HepG2 (cell line): ENCODE data around the gene TXNRD1. TPM values are rescaled to one million over a fixed set of nuclear protein-coding genes. Genes with fewer than 3 reads are reported as not detected.

ENCODE experiments used
- ATAC-seq: fragments of 200-7000 bp; cut with Tn5 transposase; 3 replicates; pipeline ENCODE4 v1.9.1; 2020; ENCODE audit warnings: mild to moderate bottlenecking, moderate library complexity
- BruUV-seq: library from RNA; stranded (reverse); fragments of 400-500 nt; replicated peaks from 2 replicates; lab custom pipeline; 2021; lab: Mats Ljungman, UMichigan
- CTCF ChIA-PET: fragments of 300-600 bp; formaldehyde crosslinking; extraction: SDS; loops from one replicate; lab custom pipeline; 2021; ENCODE audit warnings: low total read pairs, inconsistent platforms, low intra/inter-chr PET ratio; lab: Yijun Ruan, JAX
- POLR2A ChIA-PET: fragments of 350-600 bp; sonication (Branson Sonifier 250); formaldehyde crosslinking; loops from one replicate; lab custom pipeline; 2020; ENCODE audit warnings: antibody characterized with exemption, inconsistent platforms; lab: Yijun Ruan, JAX
- DNase-seq: peaks from one replicate; pipeline ENCODE4 v3.0.0-alpha.2; 2015; ENCODE audit warnings: low spot score
- FAIRE-seq: peaks from 3 replicates; lab custom pipeline; 2011; peaks lifted over from hg19 to GRCh38; lab: Jason Lieb, UNC
- H2AFZ ChIP-seq: one replicate; pipeline ENCODE4 v1.6.1; 2011; ENCODE audit warnings: low read length, inconsistent platforms
- H3K27ac ChIP-seq: fragments of 300-600 bp; 3 replicates; pipeline ENCODE4 v1.8.0; 2011; ENCODE audit warnings: mixed run types, mild to moderate bottlenecking, mixed read lengths, low read length, inconsistent platforms; ENCODE audit not compliant: insufficient read depth; ENCODE audit errors: extremely low read length
- H3K27me3 ChIP-seq, 2 experiments: fragments of 200-600 bp in 1 of 2; 2 replicates in 1 of 2; 3 replicates in 1 of 2; pipeline versions ENCODE4 v1.6.0 to v1.8.0; 2011; ENCODE audit warnings: low read length in 2 of 2, mild to moderate bottlenecking in 2 of 2, moderate library complexity in 2 of 2, inconsistent platforms in 1 of 2; ENCODE audit not compliant: insufficient read depth in 2 of 2, control insufficient read depth in 1 of 2
- H3K36me3 ChIP-seq, 2 experiments: fragments of 200-600 bp in 1 of 2; replicated peaks in 1 of 2; 2 replicates in 1 of 2; 3 replicates in 1 of 2; pipeline versions ENCODE4 v1.5.1 to v1.8.0; 2011; ENCODE audit warnings: low read length in 2 of 2, inconsistent platforms in 1 of 2; ENCODE audit not compliant: insufficient read depth in 2 of 2, control insufficient read depth in 1 of 2
- H3K4me1 ChIP-seq: 2 replicates; pipeline ENCODE4 v1.5.1; 2012; ENCODE audit warnings: low read length, inconsistent platforms; ENCODE audit not compliant: insufficient read depth
- H3K4me2 ChIP-seq: 2 replicates; pipeline ENCODE4 v1.6.0; 2011; ENCODE audit warnings: low read depth, low read length, inconsistent platforms
- H3K4me3 ChIP-seq, 3 experiments: fragments of 200-600 bp in 1 of 3; sonication (generic), shearing (Covaris generic) in 1 of 3; replicated peaks in 1 of 3; 2 replicates each; pipeline ENCODE4 v1.5.1; 2011 to 2016; ENCODE audit warnings: low read length in 3 of 3, inconsistent platforms in 2 of 3, low read depth in 2 of 3, mild to moderate bottlenecking in 2 of 3, control low read depth in 1 of 3, mixed read lengths in 1 of 3; ENCODE audit not compliant: insufficient read depth in 1 of 3
- H3K79me2 ChIP-seq: one replicate; pipeline ENCODE4 v1.6.1; 2011; ENCODE audit warnings: low read length, inconsistent platforms; ENCODE audit not compliant: insufficient read depth
- H3K9ac ChIP-seq: 2 replicates; pipeline ENCODE4 v1.6.0; 2011; ENCODE audit warnings: mild to moderate bottlenecking, low read depth, low read length, inconsistent platforms; ENCODE audit not compliant: insufficient read depth
- H3K9me3 ChIP-seq: 2 replicates; pipeline ENCODE4 v1.5.1; 2012; ENCODE audit warnings: mild to moderate bottlenecking, low read length
- H4K20me1 ChIP-seq: 2 replicates; pipeline ENCODE4 v1.6.0; 2011; ENCODE audit warnings: inconsistent platforms, mild to moderate bottlenecking, low read length, moderate library complexity; ENCODE audit not compliant: insufficient read depth
- EEA1 ChIP-seq: sonication (generic); formaldehyde crosslinking; IDR thresholded peaks from 2 replicates; pipeline ENCODE4 v1.5.1; 2020; ENCODE audit warnings: mild to moderate bottlenecking, missing genetic modification reagents, borderline replicate concordance
- POLR2A ChIP-seq, 2 experiments: IDR thresholded peaks; 2 replicates each; pipeline ENCODE4 v1.6.1; 2011; ENCODE audit warnings: low read depth in 2 of 2, low read length in 2 of 2, mild to moderate bottlenecking in 1 of 2, moderate library complexity in 1 of 2; ENCODE audit not compliant: insufficient read depth in 1 of 2
- SOX13 ChIP-seq, 3 experiments: fragments of 450-650 bp in 1 of 3; sonication (generic) in 1 of 3; formaldehyde crosslinking in 1 of 3; IDR thresholded peaks in 2 of 3; conservative IDR thresholded peaks in 1 of 3; 2 replicates each; pipeline versions ENCODE4 v1.5.0 to v1.6.1; 2016 to 2020; ENCODE audit warnings: antibody characterized with exemption in 1 of 3, mild to moderate bottlenecking in 1 of 3, missing compliant biosample characterization in 1 of 3, missing genetic modification reagents in 1 of 3, moderate library complexity in 1 of 3
- ZNF121 ChIP-seq: sonication (generic); formaldehyde crosslinking; IDR thresholded peaks from 2 replicates; pipeline ENCODE4 v1.5.0; 2020; ENCODE audit warnings: mild to moderate bottlenecking, missing genetic modification reagents
- ZNF615 ChIP-seq: sonication (generic); formaldehyde crosslinking; IDR thresholded peaks from 2 replicates; pipeline ENCODE4 v1.5.0; 2020; ENCODE audit warnings: mild to moderate bottlenecking, missing genetic modification reagents, borderline replicate concordance
- ZSCAN12 ChIP-seq: sonication (generic); formaldehyde crosslinking; IDR thresholded peaks from 2 replicates; pipeline ENCODE4 v1.9.0; 2021; ENCODE audit warnings: mild to moderate bottlenecking, missing genetic modification reagents
- WGBS: methylation state at CpG from one replicate; pipeline ENCODE4 v1.1.6; 2017; ENCODE audit warnings: low lambda C conversion rate; 5-methylcytosine and 5-hydroxymethylcytosine counted together
- in situ Hi-C: cut with HindIII; loops from 2 replicates; pipeline ENCODE4 v1.10.0; 2017; ENCODE audit warnings: low pct_unique_long_range_greater_than_20kb; ENCODE audit not compliant: extremely low pct_ligation_motif_present
- intact Hi-C: fragments of 100-400 bp; cut with micrococcal nuclease; formaldehyde crosslinking; loops from one replicate; pipeline ENCODE4 v1.10.0; 2022; ENCODE audit not compliant: unreplicated experiment
- polyA plus RNA-seq, 8 experiments: library from polyadenylated mRNA; depleted of rRNA in 3 of 8; stranded (reverse) in 7 of 8; unstranded in 1 of 8; fragments of >200 nt; fragmentation: Illumina TruSeq in 4 of 8; extraction: Trizol in 4 of 8; gene quantifications; 2 replicates each; pipeline versions ENCODE4 v1.2.1 to v1.2.3, GENCODE V29; 2011 to 2016; ENCODE audit warnings: low read depth in 4 of 8, missing spikeins in 1 of 8, mixed read lengths in 1 of 8; ENCODE audit not compliant: insufficient read depth in 1 of 8
- total RNA-seq, 5 experiments: library from RNA; depleted of rRNA; stranded (reverse); fragments of >200 nt; fragmentation: Illumina TruSeq; extraction: Trizol; gene quantifications; 2 replicates each; pipeline ENCODE4 v1.2.3, GENCODE V29; 2016; ENCODE audit warnings: low read depth in 1 of 5

Gene TXNRD1
- total and polyA plus RNA-seq, 2 of the 13 experiments (the other 11 are each of a cell fraction or from before 2014, with no cell fraction given), result 54.0 to 190 TPM

DNA sequence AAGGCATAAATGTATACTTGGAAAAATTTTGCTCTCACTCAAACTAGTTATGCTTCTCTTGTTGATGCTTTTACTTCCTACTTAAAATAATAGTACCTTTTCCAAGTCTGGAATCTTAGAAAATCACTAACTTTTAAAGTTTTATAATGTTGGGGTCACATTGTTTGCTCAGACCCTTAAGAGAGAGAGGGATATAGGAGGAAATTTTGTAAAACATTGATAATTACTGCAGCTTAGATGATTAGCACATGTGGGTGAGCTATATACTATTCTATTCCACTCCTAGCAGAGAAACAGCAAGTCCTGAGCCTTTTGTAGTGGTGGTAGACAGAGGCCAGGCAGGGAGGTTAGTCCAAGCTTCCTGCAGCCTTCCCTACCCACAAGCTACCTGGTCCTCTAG, 101.4 kb downstream of the TXNRD1 start:
- intact Hi-C loops, result no loop called here

DNA sequence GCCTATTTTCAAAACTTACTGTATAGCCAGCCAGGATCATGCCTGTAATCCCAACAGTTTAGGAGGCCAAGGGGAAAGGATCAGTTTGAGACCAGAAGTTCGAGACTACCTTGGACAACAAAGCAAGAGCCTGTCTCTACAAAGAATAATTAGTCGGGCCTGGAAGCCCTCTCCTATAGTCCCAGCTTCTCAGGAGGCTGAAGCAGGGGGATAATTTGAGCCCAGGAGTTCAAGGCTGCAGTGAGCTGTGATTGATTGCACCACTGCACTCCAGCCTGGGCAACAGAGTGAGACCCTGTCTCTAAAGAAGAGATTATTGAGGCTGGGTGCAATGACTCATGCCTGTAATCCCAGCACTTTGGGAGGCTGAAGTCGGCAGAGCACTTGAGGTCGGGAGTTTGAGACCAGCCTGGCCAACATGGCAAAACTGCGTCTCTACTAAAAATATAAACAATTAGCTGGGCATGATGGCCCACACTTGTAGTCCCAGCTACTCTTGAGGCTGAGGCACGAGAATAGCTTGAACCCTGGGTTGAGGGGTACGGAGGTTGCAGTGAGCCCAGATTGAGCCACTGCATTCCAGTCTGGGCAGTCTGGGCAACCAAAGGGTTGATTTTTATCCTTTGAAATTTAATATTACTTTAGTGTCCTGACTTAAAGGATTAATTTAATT, 102.1 kb downstream of the TXNRD1 start:
- Histone ChIP-seq H2AFZ (no peak overlapping the region), H3K79me2 (peaks cover 2% of the 10 kb centered on the region), H3K4me1 (no peaks in the 10 kb centered on the region), H3K4me3 (no peak overlapping the region), H3K9ac (no peak overlapping the region), H3K9me3 (no peaks in the 10 kb centered on the region), H3K27ac (no peak overlapping the region), H3K36me3 (peaks cover 34 to 92% of the 10 kb centered on the region in 2 experiments), H4K20me1 (peaks cover under 1% of the 10 kb centered on the region), H3K27me3 (no peaks in the 10 kb centered on the region), H3K4me2 (no peak overlapping the region)
- FAIRE-seq, result no peak
- POLR2A ChIA-PET, result no interaction called here
- DNase-seq, result no peak
- no peak for TF ChIP-seq ZSCAN12 (CRISPR knock-in tag)
- TF ChIP-seq ZNF615 (CRISPR knock-in tag), result no peak
- no peak for TF ChIP-seq EEA1
- TF ChIP-seq ZNF121 (CRISPR knock-in tag), result peak; percentile 74
- CTCF ChIA-PET, result no interaction called here
- over 99% methylated on average over 7 of the region's 7 CpGs for WGBS
- in situ Hi-C loops (no loop called here), intact Hi-C loops (no loop called here)
- peak; percentile 15; the same call in 1 of the 3 replicates for ATAC-seq
- no TSS peak for BruUV-seq

More for the DNA sequence above, 101.4 kb downstream of the TXNRD1 start:
- FAIRE-seq, result no peak
- Histone ChIP-seq H3K9me3 (no peaks in the 10 kb centered on the region), H3K27me3 (no peaks in the 10 kb centered on the region), H3K4me3 (no peak overlapping the region), H3K4me1 (no peaks in the 10 kb centered on the region), H3K36me3 (peaks cover 35 to 94% of the 10 kb centered on the region in 2 experiments), H3K9ac (no peak overlapping the region), H3K4me2 (no peak overlapping the region), H2AFZ (no peak overlapping the region), H3K27ac (no peak overlapping the region), H4K20me1 (peaks cover 6% of the 10 kb centered on the region), H3K79me2 (peaks cover 4% of the 10 kb centered on the region)
- TF ChIP-seq POLR2A (IDR thresholded peaks at IDR 0.05; ENCODE audit: insufficient read depth in 1 of 2, low read depth in 2 of 2, low read length in 2 of 2) (0 out of 4 replicates have a peak, but pooled peaks of 1 of the 2 experiments have one; percentile 14), SOX13 (IDR thresholded peaks at IDR 0.05) (no peak), SOX13 (CRISPR knock-in tag; conservative IDR thresholded peaks at IDR 0.05 in 1 of 2, IDR thresholded peaks at IDR 0.05 in 1 of 2) (no peak)
- no TSS peak for BruUV-seq
- ChIA-PET POLR2A (no interaction called here), CTCF (no interaction called here)
- ATAC-seq, result 0 out of 3 replicates have a peak, but pooled peaks have one; percentile 23
- in situ Hi-C loops, result no loop called here
- DNase-seq, result no peak
